HepG2 (cell line): ENCODE results near the gene AUTS2. TPM values are rescaled to one million over a fixed set of nuclear protein-coding genes. Genes with fewer than 3 reads are reported as not detected.

ENCODE experiments used
- ATAC-seq: fragments of 200-7000 bp; cut with Tn5 transposase; 3 replicates; pipeline ENCODE4 v1.9.1; 2020; ENCODE audit warnings: mild to moderate bottlenecking, moderate library complexity
- BruUV-seq: library from RNA; stranded (reverse); fragments of 400-500 nt; replicated peaks from 2 replicates; lab custom pipeline; 2021; lab: Mats Ljungman, UMichigan
- CTCF ChIA-PET: fragments of 300-600 bp; formaldehyde crosslinking; extraction: SDS; loops from one replicate; lab custom pipeline; 2021; ENCODE audit warnings: low total read pairs, inconsistent platforms, low intra/inter-chr PET ratio; lab: Yijun Ruan, JAX
- POLR2A ChIA-PET: fragments of 350-600 bp; sonication (Branson Sonifier 250); formaldehyde crosslinking; loops from one replicate; lab custom pipeline; 2020; ENCODE audit warnings: antibody characterized with exemption, inconsistent platforms; lab: Yijun Ruan, JAX
- DNase-seq: peaks from one replicate; pipeline ENCODE4 v3.0.0-alpha.2; 2015; ENCODE audit warnings: low spot score
- FAIRE-seq: peaks from 3 replicates; lab custom pipeline; 2011; peaks lifted over from hg19 to GRCh38; lab: Jason Lieb, UNC
- H2AFZ ChIP-seq: one replicate; pipeline ENCODE4 v1.6.1; 2011; ENCODE audit warnings: low read length, inconsistent platforms
- H3K27ac ChIP-seq: fragments of 300-600 bp; 3 replicates; pipeline ENCODE4 v1.8.0; 2011; ENCODE audit warnings: mixed run types, mild to moderate bottlenecking, mixed read lengths, low read length, inconsistent platforms; ENCODE audit not compliant: insufficient read depth; ENCODE audit errors: extremely low read length
- H3K27me3 ChIP-seq, 2 experiments: fragments of 200-600 bp in 1 of 2; 2 replicates in 1 of 2; 3 replicates in 1 of 2; pipeline versions ENCODE4 v1.6.0 to v1.8.0; 2011; ENCODE audit warnings: low read length in 2 of 2, mild to moderate bottlenecking in 2 of 2, moderate library complexity in 2 of 2, inconsistent platforms in 1 of 2; ENCODE audit not compliant: insufficient read depth in 2 of 2, control insufficient read depth in 1 of 2
- H3K36me3 ChIP-seq, 2 experiments: fragments of 200-600 bp in 1 of 2; replicated peaks in 1 of 2; 2 replicates in 1 of 2; 3 replicates in 1 of 2; pipeline versions ENCODE4 v1.5.1 to v1.8.0; 2011; ENCODE audit warnings: low read length in 2 of 2, inconsistent platforms in 1 of 2; ENCODE audit not compliant: insufficient read depth in 2 of 2, control insufficient read depth in 1 of 2
- H3K4me1 ChIP-seq: 2 replicates; pipeline ENCODE4 v1.5.1; 2012; ENCODE audit warnings: low read length, inconsistent platforms; ENCODE audit not compliant: insufficient read depth
- H3K4me2 ChIP-seq: 2 replicates; pipeline ENCODE4 v1.6.0; 2011; ENCODE audit warnings: low read depth, low read length, inconsistent platforms
- H3K4me3 ChIP-seq, 3 experiments: fragments of 200-600 bp in 1 of 3; sonication (generic), shearing (Covaris generic) in 1 of 3; replicated peaks in 1 of 3; 2 replicates each; pipeline ENCODE4 v1.5.1; 2011 to 2016; ENCODE audit warnings: low read length in 3 of 3, inconsistent platforms in 2 of 3, low read depth in 2 of 3, mild to moderate bottlenecking in 2 of 3, control low read depth in 1 of 3, mixed read lengths in 1 of 3; ENCODE audit not compliant: insufficient read depth in 1 of 3
- H3K79me2 ChIP-seq: one replicate; pipeline ENCODE4 v1.6.1; 2011; ENCODE audit warnings: low read length, inconsistent platforms; ENCODE audit not compliant: insufficient read depth
- H3K9ac ChIP-seq: 2 replicates; pipeline ENCODE4 v1.6.0; 2011; ENCODE audit warnings: mild to moderate bottlenecking, low read depth, low read length, inconsistent platforms; ENCODE audit not compliant: insufficient read depth
- H3K9me3 ChIP-seq: 2 replicates; pipeline ENCODE4 v1.5.1; 2012; ENCODE audit warnings: mild to moderate bottlenecking, low read length
- H4K20me1 ChIP-seq: 2 replicates; pipeline ENCODE4 v1.6.0; 2011; ENCODE audit warnings: inconsistent platforms, mild to moderate bottlenecking, low read length, moderate library complexity; ENCODE audit not compliant: insufficient read depth
- MAFF ChIP-seq: IDR thresholded peaks from 2 replicates; pipeline ENCODE4 v1.6.1; 2011; ENCODE audit warnings: low read depth, low read length, improper control_type of control experiment
- MAFK ChIP-seq, 2 experiments: IDR thresholded peaks in 1 of 2; conservative IDR thresholded peaks in 1 of 2; 2 replicates each; pipeline ENCODE4 v1.6.1; 2011; ENCODE audit warnings: improper control_type of control experiment in 2 of 2, low read length in 2 of 2
- MTF1 ChIP-seq: sonication (generic); formaldehyde crosslinking; IDR thresholded peaks from 2 replicates; pipeline ENCODE4 v1.5.0; 2020; ENCODE audit warnings: missing genetic modification reagents
- MXI1 ChIP-seq: IDR thresholded peaks from 3 replicates; pipeline ENCODE4 v1.6.1; 2012; ENCODE audit warnings: low read depth, low read length, inconsistent platforms, borderline replicate concordance
- PHF20 ChIP-seq: sonication (generic); formaldehyde crosslinking; IDR thresholded peaks from 2 replicates; pipeline ENCODE4 v1.5.0; 2020; ENCODE audit warnings: mild to moderate bottlenecking, missing genetic modification reagents
- RXRB ChIP-seq: IDR thresholded peaks from 2 replicates; pipeline ENCODE4 v1.6.1; 2016; ENCODE audit warnings: borderline replicate concordance, missing genetic modification reagents, missing compliant biosample characterization
- SMAD9 ChIP-seq: sonication (generic); formaldehyde crosslinking; IDR thresholded peaks from 2 replicates; pipeline ENCODE4 v1.5.1; 2020; ENCODE audit warnings: mild to moderate bottlenecking, missing genetic modification reagents
- ZBTB21 ChIP-seq: sonication (generic); formaldehyde crosslinking; IDR thresholded peaks from 2 replicates; pipeline ENCODE4 v1.4.0; 2020; ENCODE audit warnings: missing genetic modification reagents
- ZFP62 ChIP-seq: sonication (generic); formaldehyde crosslinking; IDR thresholded peaks from 2 replicates; pipeline ENCODE4 v1.4.0; 2020; ENCODE audit warnings: missing genetic modification reagents
- ZNF556 ChIP-seq: sonication (generic); formaldehyde crosslinking; IDR thresholded peaks from 2 replicates; pipeline ENCODE4 v1.4.0; 2020; ENCODE audit warnings: mild to moderate bottlenecking, missing genetic modification reagents, borderline replicate concordance
- ZNF766 ChIP-seq: sonication (generic); formaldehyde crosslinking; IDR thresholded peaks from 2 replicates; pipeline ENCODE4 v1.5.0; 2020; ENCODE audit warnings: missing genetic modification reagents, borderline replicate concordance
- WGBS: methylation state at CpG from one replicate; pipeline ENCODE4 v1.1.6; 2017; ENCODE audit warnings: low lambda C conversion rate; 5-methylcytosine and 5-hydroxymethylcytosine counted together
- in situ Hi-C: cut with HindIII; loops from 2 replicates; pipeline ENCODE4 v1.10.0; 2017; ENCODE audit warnings: low pct_unique_long_range_greater_than_20kb; ENCODE audit not compliant: extremely low pct_ligation_motif_present
- intact Hi-C: fragments of 100-400 bp; cut with micrococcal nuclease; formaldehyde crosslinking; loops from one replicate; pipeline ENCODE4 v1.10.0; 2022; ENCODE audit not compliant: unreplicated experiment
- polyA plus RNA-seq, 8 experiments: library from polyadenylated mRNA; depleted of rRNA in 3 of 8; stranded (reverse) in 7 of 8; unstranded in 1 of 8; fragments of >200 nt; fragmentation: Illumina TruSeq in 4 of 8; extraction: Trizol in 4 of 8; gene quantifications; 2 replicates each; pipeline versions ENCODE4 v1.2.1 to v1.2.3, GENCODE V29; 2011 to 2016; ENCODE audit warnings: low read depth in 4 of 8, missing spikeins in 1 of 8, mixed read lengths in 1 of 8; ENCODE audit not compliant: insufficient read depth in 1 of 8
- total RNA-seq, 5 experiments: library from RNA; depleted of rRNA; stranded (reverse); fragments of >200 nt; fragmentation: Illumina TruSeq; extraction: Trizol; gene quantifications; 2 replicates each; pipeline ENCODE4 v1.2.3, GENCODE V29; 2016; ENCODE audit warnings: low read depth in 1 of 5
- TF ChIP-seq, protein P1 (sequence below), 2 experiments: sonication (generic) in 1 of 2; formaldehyde crosslinking in 1 of 2; IDR thresholded peaks; 2 replicates each; pipeline versions ENCODE4 v1.4.0 to v1.6.1; 2016 to 2020; ENCODE audit warnings: borderline replicate concordance in 1 of 2, low read depth in 1 of 2, mild to moderate bottlenecking in 1 of 2, missing genetic modification reagents in 1 of 2
- TF ChIP-seq, protein P2 (sequence below): sonication (generic); formaldehyde crosslinking; IDR thresholded peaks from 2 replicates; pipeline ENCODE4 v1.4.0; 2020; ENCODE audit warnings: low read depth, missing genetic modification reagents
- TF ChIP-seq, protein P3 (sequence below): sonication (generic); formaldehyde crosslinking; IDR thresholded peaks from 2 replicates; pipeline ENCODE4 v1.5.0; 2020; ENCODE audit warnings: mild to moderate bottlenecking, missing genetic modification reagents, borderline replicate concordance

The AUTS2 gene
- total and polyA plus RNA-seq, 2 of the 13 experiments (the other 11 are each of a cell fraction or from before 2014, with no cell fraction given), result 0.38 TPM; not detected in 1

DNA sequence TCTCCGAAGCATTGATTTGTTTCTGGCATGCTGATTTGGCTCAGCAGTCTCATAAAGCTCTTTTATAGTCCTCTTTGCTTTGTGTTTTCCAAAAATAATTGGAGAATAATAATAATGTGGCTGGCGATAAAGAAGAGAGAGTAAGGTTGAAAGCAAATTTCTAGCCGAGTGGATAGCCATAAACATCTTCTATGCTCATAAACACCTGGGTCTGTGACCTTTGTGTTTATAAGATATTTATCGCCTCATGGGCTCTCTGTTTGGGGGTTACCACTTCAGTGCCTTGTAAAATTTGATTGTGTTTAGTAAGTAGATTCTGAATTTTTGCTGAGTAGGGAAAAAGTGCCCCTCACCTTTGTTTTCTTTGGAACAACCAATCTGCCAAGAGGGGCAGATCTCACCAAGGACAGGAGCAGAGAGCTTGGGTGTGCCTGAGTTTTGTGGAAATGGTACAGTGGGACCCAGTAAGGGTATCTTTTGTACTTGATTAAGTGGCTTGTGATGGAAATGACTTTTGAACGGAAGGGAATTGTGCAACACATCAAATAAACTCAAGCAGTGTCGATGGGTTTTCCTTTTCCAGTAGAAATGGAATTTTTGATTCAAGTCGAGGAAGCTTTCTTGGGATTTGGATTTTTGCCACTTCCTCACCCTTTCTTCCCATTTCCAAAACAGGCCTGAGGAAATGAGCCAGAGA, 220.5 kb downstream of the AUTS2 start:
- in situ Hi-C loops, result no loop called here
- Histone ChIP-seq H3K27ac (no peak overlapping the region), H3K4me3 (no peak overlapping the region), H3K4me1 (no peaks in the 10 kb centered on the region), H2AFZ (no peak overlapping the region), H3K36me3 (no peaks in the 10 kb centered on the region), H3K79me2 (no peaks in the 10 kb centered on the region), H3K9ac (no peak overlapping the region), H3K9me3 (no peaks in the 10 kb centered on the region), H3K27me3 (no peaks in the 10 kb centered on the region), H4K20me1 (no peaks in the 10 kb centered on the region), H3K4me2 (no peak overlapping the region)
- 26% methylated on average over 7 of the region's 7 CpGs for WGBS
- DNase-seq (no peak), ATAC-seq (no peak), FAIRE-seq (no peak)
- intact Hi-C loops, result no loop called here
- POLR2A ChIA-PET, result no interaction called here
- no TSS peak for BruUV-seq
- CTCF ChIA-PET, result no interaction called here
- TF ChIP-seq MTF1 (CRISPR knock-in tag), result no peak
- no peak for TF ChIP-seq ZNF766 (CRISPR knock-in tag)
- TF ChIP-seq PHF20 (CRISPR knock-in tag), result no peak
- TF ChIP-seq, protein P1, sequence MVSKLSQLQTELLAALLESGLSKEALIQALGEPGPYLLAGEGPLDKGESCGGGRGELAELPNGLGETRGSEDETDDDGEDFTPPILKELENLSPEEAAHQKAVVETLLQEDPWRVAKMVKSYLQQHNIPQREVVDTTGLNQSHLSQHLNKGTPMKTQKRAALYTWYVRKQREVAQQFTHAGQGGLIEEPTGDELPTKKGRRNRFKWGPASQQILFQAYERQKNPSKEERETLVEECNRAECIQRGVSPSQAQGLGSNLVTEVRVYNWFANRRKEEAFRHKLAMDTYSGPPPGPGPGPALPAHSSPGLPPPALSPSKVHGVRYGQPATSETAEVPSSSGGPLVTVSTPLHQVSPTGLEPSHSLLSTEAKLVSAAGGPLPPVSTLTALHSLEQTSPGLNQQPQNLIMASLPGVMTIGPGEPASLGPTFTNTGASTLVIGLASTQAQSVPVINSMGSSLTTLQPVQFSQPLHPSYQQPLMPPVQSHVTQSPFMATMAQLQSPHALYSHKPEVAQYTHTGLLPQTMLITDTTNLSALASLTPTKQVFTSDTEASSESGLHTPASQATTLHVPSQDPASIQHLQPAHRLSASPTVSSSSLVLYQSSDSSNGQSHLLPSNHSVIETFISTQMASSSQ (IDR thresholded peaks at IDR 0.05; ENCODE audit: low read depth), result no peak
- TF ChIP-seq, protein P1 (CRISPR knock-in tag; IDR thresholded peaks at IDR 0.05; ENCODE audit: borderline replicate concordance), result no peak
- TF ChIP-seq, protein P2, sequence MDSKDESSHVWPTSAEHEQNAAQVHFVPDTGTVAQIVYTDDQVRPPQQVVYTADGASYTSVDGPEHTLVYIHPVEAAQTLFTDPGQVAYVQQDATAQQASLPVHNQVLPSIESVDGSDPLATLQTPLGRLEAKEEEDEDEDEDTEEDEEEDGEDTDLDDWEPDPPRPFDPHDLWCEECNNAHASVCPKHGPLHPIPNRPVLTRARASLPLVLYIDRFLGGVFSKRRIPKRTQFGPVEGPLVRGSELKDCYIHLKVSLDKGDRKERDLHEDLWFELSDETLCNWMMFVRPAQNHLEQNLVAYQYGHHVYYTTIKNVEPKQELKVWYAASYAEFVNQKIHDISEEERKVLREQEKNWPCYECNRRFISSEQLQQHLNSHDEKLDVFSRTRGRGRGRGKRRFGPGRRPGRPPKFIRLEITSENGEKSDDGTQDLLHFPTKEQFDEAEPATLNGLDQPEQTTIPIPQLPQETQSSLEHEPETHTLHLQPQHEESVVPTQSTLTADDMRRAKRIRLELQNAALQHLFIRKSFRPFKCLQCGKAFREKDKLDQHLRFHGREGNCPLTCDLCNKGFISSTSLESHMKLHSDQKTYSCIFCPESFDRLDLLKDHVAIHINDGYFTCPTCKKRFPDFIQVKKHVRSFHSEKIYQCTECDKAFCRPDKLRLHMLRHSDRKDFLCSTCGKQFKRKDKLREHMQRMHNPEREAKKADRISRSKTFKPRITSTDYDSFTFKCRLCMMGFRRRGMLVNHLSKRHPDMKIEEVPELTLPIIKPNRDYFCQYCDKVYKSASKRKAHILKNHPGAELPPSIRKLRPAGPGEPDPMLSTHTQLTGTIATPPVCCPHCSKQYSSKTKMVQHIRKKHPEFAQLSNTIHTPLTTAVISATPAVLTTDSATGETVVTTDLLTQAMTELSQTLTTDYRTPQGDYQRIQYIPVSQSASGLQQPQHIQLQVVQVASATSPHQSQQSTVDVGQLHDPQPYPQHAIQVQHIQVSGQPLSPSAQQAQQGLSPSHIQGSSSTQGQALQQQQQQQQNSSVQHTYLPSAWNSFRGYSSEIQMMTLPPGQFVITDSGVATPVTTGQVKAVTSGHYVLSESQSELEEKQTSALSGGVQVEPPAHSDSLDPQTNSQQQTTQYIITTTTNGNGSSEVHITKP, result no peak
- TF ChIP-seq RXRB (CRISPR knock-in tag), result no peak
- no peak for TF ChIP-seq ZBTB21 (CRISPR knock-in tag)
- no peak for TF ChIP-seq SMAD9
- TF ChIP-seq MAFF, result peak; percentile 92
- TF ChIP-seq, protein P3, sequence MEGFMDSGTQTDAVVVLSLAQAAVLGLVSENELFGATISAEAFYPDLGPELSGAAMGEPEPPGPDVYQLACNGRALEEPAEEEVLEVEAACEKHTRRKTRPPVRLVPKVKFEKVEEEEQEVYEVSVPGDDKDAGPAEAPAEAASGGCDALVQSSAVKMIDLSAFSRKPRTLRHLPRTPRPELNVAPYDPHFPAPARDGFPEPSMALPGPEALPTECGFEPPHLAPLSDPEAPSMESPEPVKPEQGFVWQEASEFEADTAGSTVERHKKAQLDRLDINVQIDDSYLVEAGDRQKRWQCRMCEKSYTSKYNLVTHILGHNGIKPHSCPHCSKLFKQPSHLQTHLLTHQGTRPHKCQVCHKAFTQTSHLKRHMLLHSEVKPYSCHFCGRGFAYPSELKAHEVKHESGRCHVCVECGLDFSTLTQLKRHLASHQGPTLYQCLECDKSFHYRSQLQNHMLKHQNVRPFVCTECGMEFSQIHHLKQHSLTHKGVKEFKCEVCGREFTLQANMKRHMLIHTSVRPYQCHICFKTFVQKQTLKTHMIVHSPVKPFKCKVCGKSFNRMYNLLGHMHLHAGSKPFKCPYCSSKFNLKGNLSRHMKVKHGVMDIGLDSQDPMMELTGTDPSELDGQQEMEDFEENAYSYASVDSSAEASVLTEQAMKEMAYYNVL (CRISPR knock-in tag), result no peak
- peak; percentile 87 to 95 for TF ChIP-seq MAFK (conservative IDR thresholded peaks at IDR 0.05 in 1 of 2, IDR thresholded peaks at IDR 0.05 in 1 of 2; ENCODE audit: low read length in 2 of 2)
- no peak for TF ChIP-seq ZFP62
- no peak for TF ChIP-seq MXI1
- TF ChIP-seq ZNF556 (CRISPR knock-in tag), result no peak
